OCI-LY1 (cell line): ENCODE measurements around the gene ZNF491.

Source experiments
- H2AFZ ChIP-seq: fragments of 200-600 bp; sonication (generic), shearing (Covaris generic); 2 replicates; pipeline ENCODE4 v1.6.0; 2014; ENCODE audit warnings: antibody characterized with exemption, mild to moderate bottlenecking, low read length
- H3F3A ChIP-seq: fragments of 200-600 bp; sonication (generic), shearing (Covaris generic); 2 replicates; pipeline ENCODE4 v1.6.0; 2014; ENCODE audit warnings: mild to moderate bottlenecking, antibody characterized with exemption, low read length, moderate library complexity; ENCODE audit not compliant: insufficient read depth
- H3K27ac ChIP-seq: fragments of 200-600 bp; sonication (generic); 2 replicates; pipeline ENCODE4 v1.5.1; 2014; ENCODE audit warnings: low read length, mixed run types, mild to moderate bottlenecking, low read depth; ENCODE audit not compliant: poor library complexity, severe bottlenecking
- H3K27me3 ChIP-seq: fragments of 200-600 bp; sonication (generic); 2 replicates; pipeline ENCODE4 v1.6.0; 2014; ENCODE audit warnings: antibody characterized with exemption, mild to moderate bottlenecking, low read length, moderate library complexity; ENCODE audit not compliant: insufficient read depth
- H3K36me3 ChIP-seq: fragments of 200-600 bp; sonication (generic); 2 replicates; pipeline ENCODE4 v1.6.1; 2014; ENCODE audit warnings: mild to moderate bottlenecking, antibody characterized with exemption, low read length, moderate library complexity, mixed read lengths; ENCODE audit not compliant: insufficient read depth
- H3K4me1 ChIP-seq: fragments of 200-600 bp; sonication (generic); 2 replicates; pipeline ENCODE4 v1.5.1; 2014; ENCODE audit warnings: mild to moderate bottlenecking, low read length, moderate library complexity; ENCODE audit not compliant: insufficient read depth, severe bottlenecking
- H3K4me2 ChIP-seq: fragments of 200-600 bp; sonication (generic), shearing (Covaris generic); 2 replicates; pipeline ENCODE4 v1.6.1; 2014; ENCODE audit warnings: low read length
- H3K4me3 ChIP-seq: fragments of 200-600 bp; sonication (generic); 2 replicates; pipeline ENCODE4 v1.5.1; 2014; ENCODE audit warnings: low read length, low read depth, mild to moderate bottlenecking, mixed read lengths; ENCODE audit not compliant: poor library complexity, severe bottlenecking
- H3K79me2 ChIP-seq: fragments of 200-600 bp; shearing (Covaris generic); 2 replicates; pipeline ENCODE4 v1.6.1; 2016; ENCODE audit warnings: mixed run types, low read length, mixed read lengths; ENCODE audit not compliant: insufficient read depth
- H3K9ac ChIP-seq: fragments of 200-600 bp; sonication (generic), shearing (Covaris generic); 2 replicates; pipeline ENCODE4 v1.6.1; 2014; ENCODE audit warnings: mild to moderate bottlenecking, low read length, mixed read lengths
- H3K9me2 ChIP-seq: fragments of 200-600 bp; sonication (generic), shearing (Covaris generic); 2 replicates; pipeline ENCODE4 v1.6.1; 2014; ENCODE audit warnings: low read depth, mild to moderate bottlenecking, low read length, mixed read lengths
- H3K9me3 ChIP-seq: fragments of 200-600 bp; shearing (Covaris generic); 2 replicates; pipeline ENCODE4 v1.6.1; 2014; ENCODE audit warnings: low read length, mixed read lengths
- H4K20me1 ChIP-seq: fragments of 200-600 bp; sonication (generic), shearing (Covaris generic); 2 replicates; pipeline ENCODE4 v1.6.0; 2016; ENCODE audit warnings: mild to moderate bottlenecking, low read length; ENCODE audit not compliant: insufficient read depth
- CTCF ChIP-seq: fragments of 200-600 bp; sonication (generic), shearing (Covaris generic); IDR thresholded peaks from 2 replicates; pipeline ENCODE4 v1.5.1; 2017; ENCODE audit warnings: mild to moderate bottlenecking, antibody characterized with exemption, low read length, moderate library complexity, mixed read lengths
- EZH2 ChIP-seq: fragments of 200-600 bp; sonication (generic), shearing (Covaris generic); IDR thresholded peaks from 2 replicates; pipeline ENCODE4 v1.8.0; 2017; ENCODE audit warnings: borderline replicate concordance, mixed run types, mild to moderate bottlenecking, antibody characterized with exemption, low read length, moderate library complexity, mixed read lengths

The ZNF491 gene

GRCh38 chr19:11853358-11853757, 55.0 kb downstream of the ZNF491 start:
- Histone ChIP-seq H3K9ac (no peak overlapping the region), H3K79me2 (peaks cover 4% of the 10 kb centered on the region; the same call in 1 of the 2 replicates), H3K4me3 (no peak overlapping the region), H3K4me2 (no peak overlapping the region), H3K4me1 (peaks cover 10% of the 10 kb centered on the region), H3K9me2 (no peaks in the 10 kb centered on the region), H3K27me3 (no peaks in the 10 kb centered on the region), H3F3A (no peaks in the 10 kb centered on the region), H3K27ac (no peak overlapping the region), H3K9me3 (peaks cover 31% of the 10 kb centered on the region), H4K20me1 (no peaks in the 10 kb centered on the region), H3K36me3 (peaks cover 77% of the 10 kb centered on the region), H2AFZ (no peak overlapping the region)
- TF ChIP-seq EZH2 (no peak), CTCF (no peak)

- Histone ChIP-seq H3K27me3 (no peaks in the 10 kb centered on the region), H3K9me3 (peaks cover 59% of the 10 kb centered on the region), H3K4me2 (no peak overlapping the region), H3K79me2 (no peaks in the 10 kb centered on the region; the same call in 1 of the 2 replicates), H3K4me3 (no peak overlapping the region), H3K9ac (no peak overlapping the region), H3K27ac (no peak overlapping the region), H2AFZ (no peak overlapping the region), H3K4me1 (no peaks in the 10 kb centered on the region), H4K20me1 (no peaks in the 10 kb centered on the region), H3F3A (no peaks in the 10 kb centered on the region), H3K9me2 (no peaks in the 10 kb centered on the region), H3K36me3 (peaks cover 86% of the 10 kb centered on the region)
- TF ChIP-seq CTCF (no peak), EZH2 (no peak)
Observed at GRCh38 chr19:11856596-11857250, 58.4 kb downstream of the ZNF491 start.
